Stimulated activated naive B cell treated with anti-CD40 and anti-IgM and Interleukin-4, amounts not matched to agents 10 μg/mL and 1 μg/mL and 100 μg/mL, for 72 hours (primary cell): ENCODE data around the gene RNF208.
A peak's percentile ranks its signal among the peaks of the same experiment; 100 is the strongest.
"Not testable (repeated sequence)": the region's sequence is repeated elsewhere in the genome, so short reads cannot be mapped to it uniquely, and the experiment has no call there.

Source experiments
- ATAC-seq, 2 donors: fragments of 150-1000 bp; cut with Tn5 transposase; replicated peaks; 2 replicates each; pipeline ENCODE4 v1.10.0; 2021; ENCODE audit warnings: moderate library complexity in 1 of 2
- DNase-seq: peaks from one replicate; pipeline ENCODE4 v3.0.0; 2021
- H3K27ac Mint-ChIP-seq: one replicate; pipeline ENCODE4 v1.8.0; 2022; ENCODE audit warnings: mild to moderate bottlenecking, mixed read lengths
- H3K27me3 Mint-ChIP-seq, 2 donors: one replicate each; pipeline ENCODE4 v1.8.0; 2022; ENCODE audit warnings: mixed read lengths in 2 of 2
- H3K36me3 Mint-ChIP-seq, 2 donors: one replicate each; pipeline ENCODE4 v1.8.0; 2022; ENCODE audit warnings: mixed read lengths in 2 of 2, mild to moderate bottlenecking in 1 of 2
- H3K4me1 Mint-ChIP-seq, 2 donors: one replicate each; pipeline ENCODE4 v1.8.0; 2022; ENCODE audit warnings: mixed read lengths in 2 of 2, mild to moderate bottlenecking in 1 of 2
- H3K4me3 Mint-ChIP-seq, 2 donors: one replicate each; pipeline ENCODE4 v1.8.0; 2022; ENCODE audit warnings: mild to moderate bottlenecking in 2 of 2, mixed read lengths in 2 of 2, moderate library complexity in 1 of 2
- H3K9me3 Mint-ChIP-seq, 2 donors: one replicate each; pipeline ENCODE4 v1.8.0; 2022; ENCODE audit warnings: mixed read lengths in 2 of 2, mild to moderate bottlenecking in 1 of 2

The RNF208 gene

DNA sequence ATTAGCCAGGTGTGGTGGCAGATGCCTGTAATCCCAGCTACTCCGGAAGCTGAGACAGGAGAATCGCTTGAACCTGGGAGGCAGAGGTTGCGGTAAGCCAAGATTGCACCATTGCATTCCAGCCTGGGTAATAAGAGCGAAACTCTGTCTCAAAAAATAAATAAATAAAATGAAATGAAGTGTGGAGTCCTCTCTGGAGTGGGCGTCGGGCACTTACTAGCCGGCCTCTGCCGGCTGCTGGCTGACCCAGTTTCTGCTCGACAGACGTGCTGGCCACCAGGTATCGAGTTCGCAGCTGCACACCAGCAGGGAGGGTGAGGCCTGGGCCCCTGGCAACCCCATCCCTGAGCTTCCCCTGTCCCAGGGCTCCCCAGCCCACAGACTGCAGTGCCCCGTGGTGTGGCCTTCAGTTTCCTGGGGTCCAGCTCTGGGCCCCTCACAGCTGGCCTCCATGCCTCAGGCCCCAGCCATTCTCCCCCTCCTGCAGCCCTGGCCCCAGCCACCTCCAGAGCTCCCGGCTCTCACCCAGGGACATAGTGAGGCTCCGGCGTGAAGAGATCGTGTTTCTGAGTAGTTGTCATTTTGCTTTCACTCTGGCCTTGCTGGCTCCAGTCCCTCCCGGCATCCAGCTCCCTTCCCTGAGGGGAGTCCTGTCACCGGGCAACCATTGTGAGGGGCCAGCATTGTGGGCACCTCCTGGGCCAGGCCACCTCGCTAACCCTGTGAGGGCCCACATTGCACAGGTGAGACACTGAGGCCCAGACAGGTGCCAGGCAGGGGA lies 25.3 kb upstream of the RNF208 start:
- ATAC-seq: no peak

DNA sequence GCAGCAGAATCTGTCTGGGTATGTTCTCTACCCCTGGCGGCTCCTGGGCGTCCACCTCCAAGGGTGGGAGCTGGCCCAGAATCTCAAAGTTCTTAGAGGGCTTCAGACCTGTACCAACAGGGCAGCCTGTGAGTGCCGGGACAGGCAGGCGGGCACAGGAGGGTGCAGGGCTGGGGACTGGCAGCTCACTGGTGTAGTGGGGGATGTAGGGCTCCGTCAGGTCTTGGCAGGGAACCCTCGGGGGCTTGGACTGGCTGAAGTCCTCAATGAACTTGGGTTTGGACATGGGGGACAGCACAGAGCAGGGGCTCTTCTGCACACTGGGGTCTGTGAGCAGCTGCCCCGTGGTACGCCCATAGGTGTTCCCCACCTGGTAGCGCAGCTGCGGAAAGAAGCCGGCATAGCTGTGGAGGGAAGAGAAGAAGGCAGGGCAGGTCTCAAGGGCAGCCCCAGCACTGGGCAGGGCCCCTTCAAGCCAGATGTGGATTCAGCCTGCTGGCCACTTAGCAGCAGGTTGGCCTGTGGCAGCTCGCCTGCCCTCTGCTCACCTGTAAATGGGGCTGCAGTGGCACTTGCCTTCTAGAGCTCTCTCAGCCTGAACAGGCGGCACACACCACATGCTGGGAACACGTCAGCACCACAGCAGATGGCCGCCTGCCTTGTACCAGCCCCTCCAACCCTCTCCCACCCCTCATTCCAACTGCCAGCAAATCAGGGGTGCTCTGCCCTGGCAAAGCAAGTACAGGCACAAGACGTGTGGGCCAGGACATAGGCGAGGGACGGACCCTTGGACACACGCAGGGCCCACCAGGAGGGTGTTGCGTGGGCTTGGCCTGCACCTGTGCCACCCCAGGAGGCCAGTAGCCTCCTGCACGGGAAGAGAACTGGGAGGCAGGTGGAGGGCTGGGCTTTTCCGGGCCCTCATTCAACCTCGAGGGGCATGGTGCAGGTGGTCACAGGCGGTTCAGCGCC lies 23.7 kb upstream of the RNF208 start:
- DNase-seq: no peak

More for the DNA sequence above, 25.3 kb upstream of the RNF208 start:
- Mint-ChIP-seq H3K36me3 (peaks cover 9 to 22% of the 10 kb centered on the region in 2 donors), H3K4me3 (no peak overlapping the region), H3K27ac (no peak overlapping the region), H3K4me1 (peaks cover 17 to 28% of the 10 kb centered on the region in 2 donors), H3K9me3 (no peaks in the 10 kb centered on the region), H3K27me3 (no peaks in the 10 kb centered on the region)
- DNase-seq: no peak

GRCh38 chr9:137244486-137245449 lies 22.7 kb upstream of the RNF208 start:
- Mint-ChIP-seq H3K4me1 (peaks cover 21 to 33% of the 10 kb centered on the region in 2 donors), H3K27me3 (no peaks in the 10 kb centered on the region), H3K4me3 (no peak overlapping the region), H3K27ac (peak overlapping the region; percentile 89), H3K36me3 (peaks cover 15 to 30% of the 10 kb centered on the region in 2 donors), H3K9me3 (no peaks in the 10 kb centered on the region)
- no peak for ATAC-seq
- no peak for DNase-seq

More for the DNA sequence above, 23.7 kb upstream of the RNF208 start:
- no peak overlapping the region for H3K4me3 Mint-ChIP-seq
- H3K4me1 Mint-ChIP-seq: peaks cover 21 to 32% of the 10 kb centered on the region in 2 donors
- peak overlapping the region; percentile 3 for H3K27ac Mint-ChIP-seq
- no peak for ATAC-seq
- H3K27me3 Mint-ChIP-seq: no peaks in the 10 kb centered on the region
- H3K9me3 Mint-ChIP-seq: no peaks in the 10 kb centered on the region
- peaks cover 15 to 30% of the 10 kb centered on the region in 2 donors for H3K36me3 Mint-ChIP-seq

GRCh38 chr9:137243626-137244485 lies 21.8 kb upstream of the RNF208 start:
- peak overlapping the region; percentile 6 to 11 for H3K4me3 Mint-ChIP-seq
- peaks cover 24 to 42% of the 10 kb centered on the region in 2 donors for H3K4me1 Mint-ChIP-seq
- peak overlapping the region; percentile 89 for H3K27ac Mint-ChIP-seq
- peaks cover 17 to 30% of the 10 kb centered on the region in 2 donors for H3K36me3 Mint-ChIP-seq
- ATAC-seq (no peak), DNase-seq (no peak)
- no peaks in the 10 kb centered on the region for H3K27me3 Mint-ChIP-seq
- no peaks in the 10 kb centered on the region for H3K9me3 Mint-ChIP-seq

- H3K9me3 Mint-ChIP-seq, ATAC-seq, H3K27me3 Mint-ChIP-seq, DNase-seq: not testable (repeated sequence)
- H3K4me3 Mint-ChIP-seq: peak overlapping the region in 1 of 2 donors; percentile 29
- H3K4me1 Mint-ChIP-seq: peaks cover 26 to 48% of the 10 kb centered on the region in 2 donors
- H3K27ac Mint-ChIP-seq: peak overlapping the region; percentile 51
- H3K36me3 Mint-ChIP-seq: peaks cover 17 to 30% of the 10 kb centered on the region in 2 donors
These were observed 21.2 kb upstream of the RNF208 start for GRCh38 chr9:137243266-137243625.

- peak overlapping the region; percentile 88 for H3K27ac Mint-ChIP-seq
- no peak for DNase-seq
- H3K27me3 Mint-ChIP-seq: no peaks in the 10 kb centered on the region
- peaks cover 30 to 55% of the 10 kb centered on the region in 2 donors for H3K4me1 Mint-ChIP-seq
- H3K4me3 Mint-ChIP-seq: peak overlapping the region; percentile 79 to 87
- peaks cover 17 to 30% of the 10 kb centered on the region in 2 donors for H3K36me3 Mint-ChIP-seq
- no peak for ATAC-seq
- H3K9me3 Mint-ChIP-seq: no peaks in the 10 kb centered on the region
These were observed 20.5 kb upstream of the RNF208 start for GRCh38 chr9:137242269-137243203.

DNA sequence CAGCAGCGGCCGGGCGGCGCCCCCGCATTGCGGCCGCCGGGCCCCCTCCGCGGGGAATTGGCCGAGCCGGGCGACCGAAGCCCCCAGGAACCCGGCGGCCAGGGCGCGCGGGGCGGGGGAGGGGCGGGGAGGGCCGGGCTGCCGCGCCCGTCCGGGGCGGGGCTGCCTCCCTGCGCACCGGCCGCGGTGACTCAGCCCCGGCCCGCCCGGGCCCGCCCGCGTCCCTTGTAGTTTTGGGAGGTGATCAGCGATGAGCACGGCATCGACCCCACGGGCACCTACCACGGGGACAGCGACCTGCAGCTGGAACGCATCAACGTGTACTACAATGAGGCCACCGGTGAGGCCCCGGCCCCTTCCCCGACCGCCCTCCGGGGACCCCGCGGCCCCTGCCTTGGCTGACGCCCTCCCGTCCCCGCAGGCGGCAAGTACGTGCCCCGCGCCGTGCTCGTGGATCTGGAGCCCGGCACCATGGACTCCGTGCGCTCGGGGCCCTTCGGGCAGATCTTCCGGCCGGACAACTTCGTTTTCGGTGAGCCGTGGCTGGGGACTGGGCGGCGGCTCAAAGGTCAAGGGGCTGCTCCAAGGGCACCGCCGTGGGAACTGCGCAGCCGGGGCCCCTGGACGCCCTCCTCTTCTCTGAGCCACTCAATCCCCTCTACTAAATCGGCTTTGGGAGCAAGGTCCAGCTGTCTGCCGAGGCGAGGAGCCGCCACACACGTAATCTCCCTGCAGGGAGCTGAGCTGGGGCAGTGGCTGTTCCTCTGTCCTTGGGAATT lies 19.6 kb upstream of the RNF208 start:
- Mint-ChIP-seq H3K4me3 (peak overlapping the region; percentile 87 to 94), H3K27me3 (no peaks in the 10 kb centered on the region), H3K9me3 (no peaks in the 10 kb centered on the region), H3K27ac (peak overlapping the region; percentile 88), H3K4me1 (peaks cover 32 to 64% of the 10 kb centered on the region in 2 donors), H3K36me3 (peaks cover 17 to 30% of the 10 kb centered on the region in 2 donors)
- DNase-seq (no peak), ATAC-seq (peak; percentile 20 to 22)

DNA sequence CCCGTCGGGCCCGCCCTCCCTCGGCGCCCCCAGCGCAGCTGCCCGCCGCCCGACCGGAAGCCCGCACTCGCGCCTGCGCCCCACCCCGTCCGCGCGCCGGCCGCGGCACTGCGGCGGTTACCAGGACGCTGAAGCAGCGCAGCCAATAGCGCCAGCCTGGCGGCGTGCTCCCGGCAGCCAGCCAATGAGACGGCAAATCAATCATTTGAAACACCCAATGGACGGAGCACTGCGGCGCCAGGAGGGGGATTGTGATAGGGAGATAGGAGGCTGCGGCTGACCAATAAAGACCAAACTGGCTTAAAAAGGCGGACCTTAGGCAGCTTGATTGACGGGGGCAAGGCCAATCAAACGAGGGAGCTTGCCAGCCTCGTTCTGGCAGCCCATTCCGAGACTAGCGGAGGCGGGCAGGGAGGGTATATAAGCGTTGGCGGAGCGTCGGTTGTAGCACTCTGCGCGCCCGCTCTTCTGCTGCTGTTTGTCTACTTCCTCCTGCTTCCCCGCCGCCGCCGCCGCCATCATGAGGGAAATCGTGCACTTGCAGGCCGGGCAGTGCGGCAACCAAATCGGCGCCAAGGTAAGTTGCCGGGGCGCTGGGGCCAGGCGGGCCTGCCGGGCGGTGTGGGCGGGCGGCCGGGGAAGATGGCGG lies 18.9 kb upstream of the RNF208 start, which contains the start of gene TUBB4B:
TUBB4B (plus strand) TSS at position 447 of the 649 bp plus-strand sequence; CDS start at position 521, 74 bp downstream.
- Mint-ChIP-seq H3K27ac (peak within 1 kb of the TSS; percentile 99), H3K4me3 (peak within 1 kb of the TSS; percentile 87 to 94), H3K27me3 (no peaks in the 10 kb centered on the region), H3K36me3 (peaks cover 17 to 30% of the 10 kb centered on the region in 2 donors), H3K9me3 (no peaks in the 10 kb centered on the region), H3K4me1 (peaks cover 34 to 70% of the 10 kb centered on the region in 2 donors)
- DNase-seq (peak; percentile 99), ATAC-seq (peak; percentile 80 to 82)

DNA sequence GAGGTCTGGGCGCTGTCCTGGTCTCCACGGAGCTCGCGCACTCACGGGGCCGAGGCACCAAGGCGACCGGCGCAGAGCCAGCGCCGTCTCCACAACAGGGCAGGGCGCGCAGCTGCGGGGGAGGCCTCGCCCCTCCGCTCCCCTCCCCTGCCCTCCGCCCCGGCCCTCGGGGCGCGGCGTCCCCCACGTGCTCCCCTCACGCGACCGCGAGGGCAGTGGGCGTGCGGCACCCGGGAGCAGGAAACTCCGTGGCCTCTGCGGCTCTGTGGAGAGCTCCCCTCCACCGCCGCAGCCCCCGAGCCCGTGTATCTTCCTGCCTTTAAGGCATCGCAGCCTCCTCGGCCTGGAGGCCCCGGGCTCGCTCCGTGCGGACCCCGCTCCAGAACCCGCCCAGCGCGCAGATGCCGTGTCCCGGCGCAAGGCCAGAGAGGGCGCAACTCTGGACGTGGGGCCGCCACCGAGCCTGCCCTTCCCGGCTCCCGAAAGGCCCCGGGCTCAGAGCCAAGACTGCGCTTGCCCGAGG lies 18.3 kb upstream of the RNF208 start:
- no peaks in the 10 kb centered on the region for H3K27me3 Mint-ChIP-seq
- H3K36me3 Mint-ChIP-seq: peaks cover 18 to 30% of the 10 kb centered on the region in 2 donors
- peak overlapping the region; percentile 71 for H3K27ac Mint-ChIP-seq
- H3K4me1 Mint-ChIP-seq: peaks cover 35 to 73% of the 10 kb centered on the region in 2 donors
- no peaks in the 10 kb centered on the region for H3K9me3 Mint-ChIP-seq
- DNase-seq: no peak
- H3K4me3 Mint-ChIP-seq: peak overlapping the region; percentile 86 to 94
- ATAC-seq: peak; percentile 44 to 52

GRCh38 chr9:137239541-137240200 lies 17.6 kb upstream of the RNF208 start:
- Mint-ChIP-seq H3K4me3 (peak overlapping the region; percentile 86 to 94), H3K36me3 (peaks cover 19 to 30% of the 10 kb centered on the region in 2 donors), H3K4me1 (peaks cover 42 to 80% of the 10 kb centered on the region in 2 donors), H3K27ac (peak overlapping the region; percentile 77)
- H3K9me3 Mint-ChIP-seq, ATAC-seq, DNase-seq, H3K27me3 Mint-ChIP-seq: not testable (repeated sequence)
